H1 (cell line): ENCODE measurements around the gene CYP3A7. TPM values are rescaled to one million over a fixed set of nuclear protein-coding genes. Genes with fewer than 3 reads are reported as not detected.

ENCODE experiments used
- CTCF ChIA-PET: fragments of 300-600 bp; sonication (Branson Sonifier 250); formaldehyde crosslinking; loops from one replicate; lab custom pipeline; 2021; ENCODE audit not compliant: partially characterized antibody; lab: Charles Lee
- POLR2A ChIA-PET: fragments of 300-600 bp; sonication (Branson Sonifier 250); formaldehyde crosslinking; loops from one replicate; lab custom pipeline; 2021; ENCODE audit warnings: inconsistent platforms; ENCODE audit not compliant: partially characterized antibody; lab: Charles Lee
- DNase-seq, 2 experiments: peaks; one replicate each; pipeline versions ENCODE4 v3.0.0 to v3.0.0-alpha.2; 2010 to 2022; ENCODE audit warnings: low spot score in 2 of 2, low read depth in 1 of 2, mixed read lengths in 1 of 2
- FAIRE-seq: peaks from 2 replicates; lab custom pipeline; 2011; peaks lifted over from hg19 to GRCh38; lab: Jason Lieb, UNC
- H2AFZ ChIP-seq: 2 replicates; pipeline ENCODE4 v1.8.1; 2012; ENCODE audit warnings: low read length, inconsistent platforms
- H2AK5ac ChIP-seq: 2 replicates; pipeline ENCODE4 v1.6.1; 2013; ENCODE audit warnings: low read depth, low read length
- H2BK120ac ChIP-seq: replicated peaks from 2 replicates; pipeline ENCODE3; 2013; ENCODE audit warnings: low read depth, low read length, inconsistent platforms
- H2BK12ac ChIP-seq: 2 replicates; pipeline ENCODE4 v1.6.1; 2013; ENCODE audit warnings: low read depth, low read length
- H2BK15ac ChIP-seq: 2 replicates; pipeline ENCODE4 v1.6.1; 2013; ENCODE audit warnings: low read length
- H2BK20ac ChIP-seq: 2 replicates; pipeline ENCODE4 v1.6.1; 2013; ENCODE audit warnings: low read length
- H2BK5ac ChIP-seq: 2 replicates; pipeline ENCODE4 v1.6.1; 2013; ENCODE audit warnings: low read depth, low read length
- H3K14ac ChIP-seq: 2 replicates; pipeline ENCODE4 v1.6.1; 2013; ENCODE audit warnings: inconsistent platforms; ENCODE audit not compliant: insufficient read length
- H3K18ac ChIP-seq: 2 replicates; pipeline ENCODE4 v1.6.1; 2013; ENCODE audit warnings: low read length; ENCODE audit errors: extremely low read depth
- H3K23ac ChIP-seq: 2 replicates; pipeline ENCODE4 v1.6.1; 2013; ENCODE audit warnings: inconsistent platforms; ENCODE audit not compliant: insufficient read length
- H3K23me2 ChIP-seq: 2 replicates; pipeline ENCODE4 v1.6.1; 2013; ENCODE audit warnings: low read depth, low read length
- H3K27ac ChIP-seq: 2 replicates; pipeline ENCODE4 v1.6.1; 2011; ENCODE audit warnings: low read depth, low read length, inconsistent platforms
- H3K27me3 ChIP-seq, 4 experiments: replicated peaks in 1 of 4; 1 replicate in 1 of 4; 2 replicates in 3 of 4; pipeline versions ENCODE4 v1.6.1 to v1.8.1; 2011 to 2013; ENCODE audit warnings: low read length in 3 of 4, mild to moderate bottlenecking in 3 of 4, inconsistent platforms in 2 of 4, mixed read lengths in 2 of 4, moderate library complexity in 1 of 4; ENCODE audit not compliant: control insufficient read depth in 3 of 4, insufficient read depth in 3 of 4; ENCODE audit errors: extremely low read depth in 1 of 4
- H3K36me3 ChIP-seq, 4 experiments: 2 replicates each; pipeline versions ENCODE4 v1.6.1 to v1.8.1; 2011 to 2013; ENCODE audit warnings: mild to moderate bottlenecking in 4 of 4, low read length in 3 of 4, moderate library complexity in 2 of 4, control low read depth in 1 of 4, inconsistent platforms in 1 of 4; ENCODE audit not compliant: insufficient read depth in 4 of 4, control insufficient read depth in 2 of 4
- H3K4ac ChIP-seq: replicated peaks from 2 replicates; pipeline ENCODE3; 2013; ENCODE audit warnings: low read length, low read depth, mixed read lengths, inconsistent platforms; ENCODE audit not compliant: insufficient read length
- H3K4me1 ChIP-seq, 4 experiments: replicated peaks in 1 of 4; 1 replicate in 1 of 4; 2 replicates in 3 of 4; pipeline versions ENCODE4 v1.6.1 to v1.8.1; 2011 to 2013; ENCODE audit warnings: low read length in 3 of 4, inconsistent platforms in 2 of 4, mixed read lengths in 1 of 4; ENCODE audit not compliant: insufficient read depth in 4 of 4, control insufficient read depth in 3 of 4
- H3K4me2 ChIP-seq, 2 experiments: 2 replicates each; pipeline versions ENCODE4 v1.6.1 to v1.8.1; 2011 to 2013; ENCODE audit warnings: low read depth in 2 of 2, low read length in 2 of 2, control low read depth in 1 of 2, inconsistent platforms in 1 of 2, mild to moderate bottlenecking in 1 of 2; ENCODE audit not compliant: insufficient read depth in 1 of 2
- H3K4me3 ChIP-seq, 4 experiments: fragments of 200-600, 300-600 bp in 1 of 4; sonication (generic), shearing (Covaris generic), sonication (Bioruptor Twin) in 1 of 4; 2 replicates each; pipeline versions ENCODE4 v1.5.1 to v1.8.1; 2011 to 2016; ENCODE audit warnings: low read length in 4 of 4, low read depth in 3 of 4, control low read depth in 2 of 4, inconsistent platforms in 2 of 4, mild to moderate bottlenecking in 2 of 4, mixed read lengths in 1 of 4, moderate library complexity in 1 of 4; ENCODE audit not compliant: insufficient read depth in 2 of 4; ENCODE audit errors: extremely low read depth in 1 of 4
- H3K56ac ChIP-seq: replicated peaks from 2 replicates; pipeline ENCODE3; 2013; ENCODE audit warnings: low read depth, mild to moderate bottlenecking, mixed read lengths, low read length, inconsistent platforms; ENCODE audit not compliant: insufficient read length
- H3K79me1 ChIP-seq: 2 replicates; pipeline ENCODE4 v1.6.1; 2013; ENCODE audit warnings: low read depth, low read length, control low read depth
- H3K79me2 ChIP-seq, 2 experiments: 2 replicates each; pipeline versions ENCODE4 v1.6.1 to v1.8.1; 2012 to 2013; ENCODE audit warnings: low read length in 2 of 2, mild to moderate bottlenecking in 2 of 2, inconsistent platforms in 1 of 2; ENCODE audit not compliant: insufficient read depth in 2 of 2, control insufficient read depth in 1 of 2
- H3K9ac ChIP-seq, 4 experiments: replicated peaks in 1 of 4; 1 replicate in 1 of 4; 2 replicates in 3 of 4; pipeline versions ENCODE4 v1.6.1 to v1.8.1; 2011 to 2013; ENCODE audit warnings: low read depth in 3 of 4, low read length in 3 of 4, control low read depth in 2 of 4, mild to moderate bottlenecking in 2 of 4, moderate library complexity in 2 of 4, inconsistent platforms in 1 of 4; ENCODE audit errors: extremely low read depth in 1 of 4
- H3K9me3 ChIP-seq, 2 experiments: 2 replicates each; pipeline versions ENCODE4 v1.6.1 to v1.8.1; 2012 to 2013; ENCODE audit warnings: mild to moderate bottlenecking in 2 of 2, moderate library complexity in 2 of 2, control low read depth in 1 of 2, inconsistent platforms in 1 of 2, low read depth in 1 of 2, low read length in 1 of 2, mixed read lengths in 1 of 2; ENCODE audit not compliant: insufficient read depth in 2 of 2
- H4K20me1 ChIP-seq, 2 experiments: replicated peaks in 1 of 2; 2 replicates each; pipeline versions ENCODE3 to v1.8.1; 2011 to 2013; ENCODE audit warnings: inconsistent platforms in 2 of 2, low read length in 2 of 2, mild to moderate bottlenecking in 1 of 2; ENCODE audit not compliant: insufficient read depth in 2 of 2, control insufficient read depth in 1 of 2
- H4K5ac ChIP-seq: 2 replicates; pipeline ENCODE4 v1.6.1; 2013; ENCODE audit warnings: low read length, low read depth, mixed read lengths, inconsistent platforms; ENCODE audit not compliant: insufficient read length
- H4K8ac ChIP-seq: 2 replicates; pipeline ENCODE4 v1.8.0; 2013; ENCODE audit warnings: mild to moderate bottlenecking, moderate library complexity, low read length, inconsistent platforms; ENCODE audit not compliant: insufficient read depth; ENCODE audit errors: extremely low read depth
- H4K91ac ChIP-seq: replicated peaks from 2 replicates; pipeline ENCODE3; 2013; ENCODE audit warnings: low read length, mixed read lengths, inconsistent platforms; ENCODE audit not compliant: insufficient read length
- CTBP2 ChIP-seq: IDR thresholded peaks from 2 replicates; pipeline ENCODE4 v1.7.0; 2011; ENCODE audit warnings: borderline replicate concordance, mild to moderate bottlenecking, moderate library complexity, mixed read lengths, low read length; ENCODE audit not compliant: insufficient read depth, insufficient read length
- FOSL1 ChIP-seq: IDR thresholded peaks from 2 replicates; pipeline ENCODE4 v1.6.1; 2011; ENCODE audit warnings: mild to moderate bottlenecking, low read depth, low read length, moderate library complexity; ENCODE audit not compliant: insufficient read depth
- HDAC2 ChIP-seq, 2 experiments: fragments of 300-600 bp in 1 of 2; sonication (generic) in 1 of 2; IDR thresholded peaks; 2 replicates each; pipeline ENCODE4 v1.6.1; 2011 to 2012; ENCODE audit warnings: low read depth in 2 of 2, low read length in 2 of 2, mild to moderate bottlenecking in 2 of 2, moderate library complexity in 2 of 2, borderline replicate concordance in 1 of 2, inconsistent platforms in 1 of 2
- NRF1 ChIP-seq: IDR thresholded peaks from 2 replicates; pipeline ENCODE4 v1.6.1; 2011; ENCODE audit warnings: mild to moderate bottlenecking, low read depth, low read length, improper control_type of control experiment
- PHF8 ChIP-seq: fragments of 200-600 bp; sonication (generic); conservative IDR thresholded peaks from 2 replicates; pipeline ENCODE4 v1.7.1; 2012; ENCODE audit warnings: low read depth, mild to moderate bottlenecking, inconsistent platforms, low read length, moderate library complexity
- POU5F1 ChIP-seq: IDR thresholded peaks from 2 replicates; pipeline ENCODE4 v1.6.1; 2011; ENCODE audit warnings: low read depth, mild to moderate bottlenecking, low read length, moderate library complexity
- RAD21 ChIP-seq, 2 experiments: IDR thresholded peaks in 1 of 2; conservative IDR thresholded peaks in 1 of 2; 2 replicates each; pipeline ENCODE4 v1.6.1; 2011; ENCODE audit warnings: low read depth in 2 of 2, low read length in 2 of 2, improper control_type of control experiment in 1 of 2, inconsistent platforms in 1 of 2, mild to moderate bottlenecking in 1 of 2, moderate library complexity in 1 of 2
- SIRT6 ChIP-seq: IDR thresholded peaks from one replicate; pipeline ENCODE4 v1.7.1; 2012; ENCODE audit warnings: low read length, inconsistent platforms
- SIX5 ChIP-seq: IDR thresholded peaks from 2 replicates; pipeline ENCODE4 v1.6.1; 2011; ENCODE audit warnings: mild to moderate bottlenecking, low read depth, low read length
- TCF12 ChIP-seq: IDR thresholded peaks from 2 replicates; pipeline ENCODE4 v1.6.1; 2011; ENCODE audit warnings: low read depth, mild to moderate bottlenecking, low read length
- TEAD4 ChIP-seq: IDR thresholded peaks from 2 replicates; pipeline ENCODE4 v1.6.1; 2012; ENCODE audit warnings: low read depth, low read length, inconsistent platforms, mixed read lengths
- YY1 ChIP-seq: IDR thresholded peaks from 2 replicates; pipeline ENCODE4 v1.6.1; 2011; ENCODE audit warnings: low read depth, mild to moderate bottlenecking, low read length
- WGBS, 2 experiments: shearing (Covaris generic) in 1 of 2; methylation state at CpG; one replicate each; pipeline versions ENCODE4 v1.1.6 to v1.1.7; 2013 to 2015; ENCODE audit warnings: low lambda C conversion rate in 2 of 2, mixed read lengths in 2 of 2, inconsistent platforms in 1 of 2, low coverage in 1 of 2, missing lambda C conversion rate in 1 of 2; ENCODE audit not compliant: insufficient replicate concordance in 2 of 2, insufficient coverage in 1 of 2, insufficient read length in 1 of 2; ENCODE audit errors: extremely low coverage in 1 of 2, missing lambda C conversion rate in 1 of 2; 5-methylcytosine and 5-hydroxymethylcytosine counted together
- polyA plus RNA-seq, 7 experiments: library from polyadenylated mRNA; depleted of rRNA in 3 of 7; stranded (reverse) in 5 of 7; unstranded in 2 of 7; fragments of >200 nt in 5 of 7; fragments of 200-250 nt in 2 of 7; gene quantifications; 1 replicate in 5 of 7; 2 replicates in 1 of 7; 4 replicates in 1 of 7; pipeline versions ENCODE4 v1.2.1 to v1.2.3, GENCODE V29; 2011 to 2013; ENCODE audit warnings: missing spikeins in 2 of 7, mixed read lengths in 2 of 7
- total RNA-seq: library from RNA; stranded (reverse); fragmentation: NEBNext Ultra II Directional; extraction: Animal tissue kit (Norgen Biotek cat#: 25700); gene quantifications from 2 replicates; pipeline ENCODE4 v1.2.1, GENCODE V29; 2021

The CYP3A7 gene
- total and polyA plus RNA-seq, 2 of the 8 experiments (the other 6 are each of a cell fraction or from before 2014, with no cell fraction given), result not detected

DNA sequence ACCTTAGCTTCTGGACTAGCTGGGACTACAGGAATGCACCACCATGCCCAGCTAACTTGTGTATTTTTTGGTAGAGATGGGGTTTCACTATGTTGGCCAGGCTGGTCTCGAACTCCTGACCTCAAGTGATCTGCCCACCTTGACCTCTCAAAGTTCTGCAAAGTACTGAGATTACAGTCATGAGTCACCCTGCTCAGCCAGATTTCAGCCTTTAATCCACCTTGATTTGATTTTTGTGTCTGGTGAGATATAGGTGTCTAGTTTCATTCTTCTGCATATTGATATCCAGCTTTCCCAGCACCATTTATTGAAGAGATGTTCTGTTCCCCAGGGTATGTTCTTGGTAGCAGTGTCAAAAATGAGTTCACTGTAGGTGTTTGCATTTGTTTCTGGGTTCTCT, 20.1 kb upstream of the CYP3A7 start:
- H3K27ac ChIP-seq, result no peak overlapping the region
- H4K91ac ChIP-seq, result no peak overlapping the region
- no peaks in the 10 kb centered on the region for H3K79me2 ChIP-seq
- H3K4ac ChIP-seq, result no peak overlapping the region
- H3K14ac ChIP-seq, result no peak overlapping the region
- 84% methylated on average over 1 of the region's 1 CpG; no CpG with 5 or more reads in 1 of the 2 experiments for whole genome bisulfite sequencing, 2 experiments
- TF ChIP-seq FOSL1, result no peak
- no peak for TF ChIP-seq TEAD4
- TF ChIP-seq POU5F1, result no peak
- TF ChIP-seq TCF12, result no peak
- no peak for TF ChIP-seq SIX5
- no peak for TF ChIP-seq NRF1
- TF ChIP-seq PHF8, result no peak
- no peak for TF ChIP-seq YY1
- no peak for TF ChIP-seq CTBP2
- no peak for TF ChIP-seq HDAC2 (IDR thresholded peaks at IDR 0.05; ENCODE audit: borderline replicate concordance in 1 of 2, low read depth in 2 of 2, low read length in 2 of 2)
- TF ChIP-seq RAD21 (IDR thresholded peaks at IDR 0.05 in 1 of 2, conservative IDR thresholded peaks at IDR 0.05 in 1 of 2; ENCODE audit: low read depth in 2 of 2, low read length in 2 of 2), result no peak
- no peak for TF ChIP-seq SIRT6
- H3K4me1 ChIP-seq, result no peaks in the 10 kb centered on the region
- H2BK20ac ChIP-seq, result no peak overlapping the region
- no peak overlapping the region for H2BK120ac ChIP-seq
- H4K20me1 ChIP-seq, result no peaks in the 10 kb centered on the region
- FAIRE-seq (no peak), DNase-seq (no peak)
- H3K27me3 ChIP-seq, result no peaks in the 10 kb centered on the region
- no peak overlapping the region for H3K23ac ChIP-seq
- H3K23me2 ChIP-seq, result no peaks in the 10 kb centered on the region
- H3K4me2 ChIP-seq, result no peak overlapping the region
- H3K79me1 ChIP-seq, result no peaks in the 10 kb centered on the region
- H3K18ac ChIP-seq, result no peak overlapping the region
- no peak overlapping the region for H4K8ac ChIP-seq
- ChIA-PET POLR2A (no interaction called here), CTCF (interaction anchor here (0.6 kb wide), 1 partner anchor 462 kb away, joined by 3 read pairs; no protein-coding TSS in a partner anchor)
- no peak overlapping the region for H2BK5ac ChIP-seq
- no peak overlapping the region for H2AK5ac ChIP-seq
- no peak overlapping the region for H2BK12ac ChIP-seq
- no peak overlapping the region for H2BK15ac ChIP-seq
- no peak overlapping the region for H3K9ac ChIP-seq
- no peak overlapping the region for H3K56ac ChIP-seq
- H3K36me3 ChIP-seq, result no peaks in the 10 kb centered on the region
- no peak overlapping the region for H3K4me3 ChIP-seq
- H4K5ac ChIP-seq, result no peak overlapping the region
- no peaks in the 10 kb centered on the region for H3K9me3 ChIP-seq
- no peak overlapping the region for H2AFZ ChIP-seq
